SHP77 treated with DMSO at 0.1 percent for 48 hours (cell line): ENCODE data around the gene KL.

Source experiments
- DNase-seq: peaks from one replicate; lab custom pipeline; 2025; lab: John Stamatoyannopoulos, UW

The KL gene

DNA sequence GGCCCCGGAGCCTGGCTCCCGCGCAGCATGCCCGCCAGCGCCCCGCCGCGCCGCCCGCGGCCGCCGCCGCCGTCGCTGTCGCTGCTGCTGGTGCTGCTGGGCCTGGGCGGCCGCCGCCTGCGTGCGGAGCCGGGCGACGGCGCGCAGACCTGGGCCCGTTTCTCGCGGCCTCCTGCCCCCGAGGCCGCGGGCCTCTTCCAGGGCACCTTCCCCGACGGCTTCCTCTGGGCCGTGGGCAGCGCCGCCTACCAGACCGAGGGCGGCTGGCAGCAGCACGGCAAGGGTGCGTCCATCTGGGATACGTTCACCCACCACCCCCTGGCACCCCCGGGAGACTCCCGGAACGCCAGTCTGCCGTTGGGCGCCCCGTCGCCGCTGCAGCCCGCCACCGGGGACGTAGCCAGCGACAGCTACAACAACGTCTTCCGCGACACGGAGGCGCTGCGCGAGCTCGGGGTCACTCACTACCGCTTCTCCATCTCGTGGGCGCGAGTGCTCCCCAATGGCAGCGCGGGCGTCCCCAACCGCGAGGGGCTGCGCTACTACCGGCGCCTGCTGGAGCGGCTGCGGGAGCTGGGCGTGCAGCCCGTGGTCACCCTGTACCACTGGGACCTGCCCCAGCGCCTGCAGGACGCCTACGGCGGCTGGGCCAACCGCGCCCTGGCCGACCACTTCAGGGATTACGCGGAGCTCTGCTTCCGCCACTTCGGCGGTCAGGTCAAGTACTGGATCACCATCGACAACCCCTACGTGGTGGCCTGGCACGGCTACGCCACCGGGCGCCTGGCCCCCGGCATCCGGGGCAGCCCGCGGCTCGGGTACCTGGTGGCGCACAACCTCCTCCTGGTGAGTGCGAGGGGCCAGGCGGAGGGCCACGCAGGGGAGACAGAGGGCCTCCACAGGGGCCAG lies at the start of gene KL:
Gene KL, plus strand, starts transcription at position 10 of the 909 bp plus-strand sequence. Its CDS starts 18 bp downstream, at position 28.
- no peak for DNase-seq

DNA sequence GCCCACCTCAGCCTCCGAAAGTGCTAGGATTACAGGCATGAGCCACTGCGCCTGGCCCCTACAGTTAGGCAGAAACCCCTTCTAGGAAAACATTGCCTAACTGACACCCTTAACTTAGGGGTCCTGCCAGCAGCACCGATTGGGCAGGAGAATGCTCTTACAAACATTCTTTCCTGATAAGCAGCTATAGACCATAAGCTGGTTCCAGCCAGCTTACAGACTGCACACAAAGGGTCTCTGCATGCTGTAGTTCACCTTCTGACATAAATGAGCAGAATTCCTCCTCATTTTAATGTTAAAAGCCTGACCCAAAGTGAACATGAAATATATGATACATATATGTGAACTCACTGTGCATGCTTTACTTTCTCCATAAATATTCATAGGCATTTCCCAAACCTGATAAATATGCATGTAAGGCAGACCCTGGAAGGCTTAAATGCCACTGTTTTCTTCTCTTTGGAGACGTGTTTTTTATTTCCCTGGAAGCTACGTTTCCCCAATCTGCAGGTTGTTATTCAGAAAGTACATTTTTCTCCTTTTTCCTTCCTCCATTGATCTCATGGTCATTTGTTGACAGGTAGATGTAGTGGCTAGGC lies 48.5 kb upstream of the KL start:
- no peak for DNase-seq

GRCh38 chr13:32968316-32968715 lies 47.9 kb upstream of the KL start:
- no peak for DNase-seq

DNA sequence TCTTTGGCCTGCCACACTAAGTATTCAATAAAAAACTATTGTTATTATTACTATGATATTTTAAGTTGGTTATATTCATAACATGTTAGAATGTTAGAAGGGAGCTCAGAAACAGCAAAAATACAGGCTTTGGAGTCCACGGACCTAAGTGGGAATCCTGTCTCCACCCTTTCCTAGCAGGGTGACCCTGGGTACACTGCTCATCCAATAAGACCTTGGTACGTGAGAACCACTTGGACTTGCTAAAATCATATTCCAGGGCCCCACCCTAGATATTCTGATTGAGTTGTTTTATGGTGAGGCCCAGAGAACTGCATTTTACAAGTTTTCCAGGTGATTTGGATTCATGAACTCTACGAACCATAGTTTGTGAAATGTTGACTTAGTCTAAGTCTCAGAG lies 47.4 kb upstream of the KL start:
- no peak for DNase-seq

DNA sequence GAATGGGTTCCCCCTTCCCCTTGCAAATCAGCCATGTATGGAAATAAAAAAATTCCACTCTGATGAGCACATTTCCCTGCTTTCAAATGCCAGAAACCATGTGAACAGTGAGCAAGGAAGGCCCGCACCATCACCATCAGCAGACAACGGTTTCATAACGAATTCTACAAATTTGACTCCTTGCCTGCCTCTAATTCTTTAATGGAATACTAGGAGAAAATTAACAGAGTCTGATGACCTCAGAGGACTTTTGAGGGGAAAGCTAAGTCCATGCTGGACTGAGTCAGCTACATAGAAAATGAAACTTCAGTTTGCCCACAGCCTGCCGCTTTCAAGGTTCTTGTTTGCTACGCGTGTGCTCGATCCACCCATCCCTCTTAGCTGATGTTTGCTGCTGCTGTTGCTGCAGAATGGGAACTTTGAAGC lies 46.7 kb upstream of the KL start:
- DNase-seq, result no peak

GRCh38 chr13:32976056-32976805 lies 40.0 kb upstream of the KL start:
- DNase-seq, result peak; percentile 37

DNA sequence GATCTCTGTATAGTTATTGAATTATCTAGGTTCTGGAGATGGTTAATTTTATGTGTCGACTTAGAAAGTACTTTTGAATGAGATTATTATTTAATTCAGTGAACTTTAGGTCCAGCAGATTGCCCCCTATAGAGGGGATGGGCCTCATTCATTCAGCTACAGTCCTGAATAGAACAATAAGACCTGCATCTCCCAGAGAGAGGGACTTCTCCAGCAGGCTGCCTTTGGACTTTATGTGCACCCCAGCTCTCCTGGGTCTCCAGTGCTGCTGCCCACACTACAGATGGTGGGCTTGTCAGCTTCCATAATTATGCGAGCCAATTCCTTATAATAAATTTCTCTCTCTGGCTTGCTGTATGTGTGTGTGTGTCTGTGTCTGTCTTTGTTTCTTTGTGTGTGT lies 39.3 kb upstream of the KL start:
- no peak for DNase-seq

- DNase-seq, result no peak
Measured at GRCh38 chr13:32977321-32977720, 38.9 kb upstream of the KL start.

DNA sequence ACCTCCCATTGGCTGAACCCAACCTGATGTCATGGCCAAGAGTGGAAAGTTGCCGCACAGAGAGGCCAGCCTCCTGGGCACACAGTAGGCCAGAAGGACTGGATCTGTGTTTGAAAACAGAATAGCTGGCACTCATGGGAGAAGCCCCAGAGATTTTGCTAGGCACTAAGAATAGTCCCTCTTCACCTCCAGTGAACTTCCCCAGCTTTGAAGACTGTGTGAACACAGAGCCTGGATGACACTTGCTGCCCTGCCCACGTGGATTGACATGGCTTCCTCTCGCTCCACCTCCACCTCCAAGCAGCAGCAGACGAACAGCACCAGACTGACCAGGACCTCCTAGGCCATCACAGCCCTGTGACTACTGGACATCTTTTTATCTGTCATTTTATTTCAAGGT lies 37.9 kb upstream of the KL start:
- no peak for DNase-seq

GRCh38 chr13:32983058-32983457 lies 33.2 kb upstream of the KL start:
- DNase-seq, result no peak

- DNase-seq, result peak; percentile 87
Measured at GRCh38 chr13:32984857-32985626, 31.2 kb upstream of the KL start.

GRCh38 chr13:32986552-32986951 lies 29.7 kb upstream of the KL start:
- no peak for DNase-seq

- no peak for DNase-seq
Measured at GRCh38 chr13:32987462-32987861, 28.8 kb upstream of the KL start.

DNA sequence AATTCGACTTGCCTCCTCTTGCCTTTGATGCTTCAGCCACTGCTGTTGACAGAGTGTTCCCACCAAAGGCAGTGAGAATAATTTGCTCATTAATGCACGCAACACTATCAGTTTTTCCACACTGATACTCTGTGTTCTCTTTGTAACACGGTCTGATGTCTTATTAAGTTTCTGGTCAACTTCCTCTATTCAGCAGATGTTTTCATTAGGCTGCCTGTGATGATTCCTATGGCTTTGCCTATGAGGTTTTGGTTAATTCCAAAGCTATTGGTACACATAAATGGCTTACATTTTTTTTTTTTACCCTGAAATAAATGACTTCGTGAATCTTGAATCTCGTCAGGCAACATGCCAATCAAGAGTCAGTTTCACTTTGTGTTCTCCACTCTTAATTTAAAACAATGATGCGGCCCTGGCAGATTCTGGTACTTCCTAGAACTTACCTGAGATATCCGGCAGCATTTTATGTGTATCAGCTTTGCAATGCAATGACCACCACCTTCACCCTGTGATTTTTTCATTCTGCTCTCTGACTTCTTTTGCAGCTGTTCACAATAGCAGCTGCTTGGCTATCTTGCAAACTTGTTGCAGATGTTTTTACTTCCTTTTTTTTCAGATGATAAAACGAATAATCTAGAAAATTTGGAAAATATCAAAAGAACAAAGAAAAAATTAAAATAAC lies 27.5 kb upstream of the KL start:
- DNase-seq, result no peak

DNA sequence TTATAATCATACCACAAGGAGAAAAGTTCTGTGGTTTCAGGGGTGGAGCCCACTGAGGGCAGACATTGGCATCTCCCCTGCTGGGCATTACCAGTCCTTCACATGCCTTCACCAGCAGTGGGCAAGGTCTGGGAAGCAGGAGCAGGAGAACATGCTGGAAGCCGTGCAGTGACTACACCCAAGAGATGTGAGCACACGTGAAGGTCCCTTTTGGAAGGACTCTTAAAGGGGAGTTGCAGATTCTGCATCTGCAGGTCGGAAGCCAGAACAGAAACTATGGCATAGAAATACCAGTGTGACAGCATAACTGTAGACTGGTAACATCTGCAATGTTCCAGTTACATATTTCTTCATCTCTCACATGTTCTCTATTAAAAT lies 26.9 kb upstream of the KL start:
- no peak for DNase-seq

DNA sequence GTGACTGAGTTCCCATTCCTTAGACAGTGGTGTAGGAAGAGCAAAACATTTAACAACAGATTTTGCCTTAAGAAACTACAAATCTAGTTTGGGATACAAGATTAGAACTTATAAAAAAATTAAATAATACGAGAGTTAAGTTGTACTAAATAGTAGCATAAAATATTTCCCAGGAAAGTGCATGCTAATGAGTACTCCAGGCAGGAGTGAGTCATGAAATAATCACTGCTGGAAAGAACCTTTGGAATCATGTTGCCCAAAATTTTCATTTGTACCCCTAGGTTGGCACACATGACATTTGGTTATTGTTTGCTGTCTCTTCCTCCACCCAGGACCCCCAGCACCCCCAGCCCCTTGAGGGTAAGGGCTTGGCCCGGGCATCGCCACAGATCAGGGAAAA lies 26.3 kb upstream of the KL start:
- DNase-seq, result no peak

DNA sequence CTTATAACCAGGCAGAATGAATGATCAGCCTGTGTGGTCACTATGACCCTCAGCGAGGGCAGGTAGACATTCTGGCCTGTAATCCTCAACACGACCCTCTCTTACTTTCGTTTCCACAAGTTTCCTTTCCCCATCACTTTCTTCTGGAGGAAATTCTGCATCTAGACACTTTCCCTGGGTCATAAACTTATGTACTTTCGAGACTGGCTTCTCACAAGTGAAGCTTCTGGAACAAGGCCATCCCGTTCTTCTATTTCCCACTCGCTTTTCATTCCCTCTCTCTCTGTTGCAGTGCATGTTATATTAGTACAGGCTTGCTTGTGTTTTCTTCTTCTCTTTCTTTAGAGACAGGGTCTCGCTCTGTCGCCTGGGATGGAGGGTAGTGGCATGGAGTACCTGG lies 23.1 kb upstream of the KL start:
- DNase-seq, result no peak

DNA sequence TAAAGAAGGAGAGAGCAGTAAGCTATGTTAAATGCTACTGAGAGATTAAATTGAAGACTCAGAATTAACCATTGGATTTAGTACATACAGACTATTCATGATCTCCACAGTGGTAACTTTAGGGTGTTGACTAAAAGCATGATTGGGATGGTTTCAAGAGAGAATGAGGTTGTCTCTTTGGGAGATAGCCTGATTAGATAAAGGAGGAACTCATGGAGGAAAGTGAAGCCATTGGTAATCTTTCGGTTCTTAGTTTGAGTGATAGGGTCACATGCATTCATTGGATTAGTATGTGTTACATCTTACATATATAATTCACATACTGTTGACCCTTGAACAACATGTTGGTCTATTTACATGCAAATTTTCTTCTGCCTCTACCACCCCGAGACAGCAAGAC lies 18.8 kb upstream of the KL start:
- no peak for DNase-seq

GRCh38 chr13:32998966-32999365 lies 17.3 kb upstream of the KL start:
- DNase-seq, result no peak

GRCh38 chr13:33000365-33000764 lies 15.9 kb upstream of the KL start:
- no peak for DNase-seq

DNA sequence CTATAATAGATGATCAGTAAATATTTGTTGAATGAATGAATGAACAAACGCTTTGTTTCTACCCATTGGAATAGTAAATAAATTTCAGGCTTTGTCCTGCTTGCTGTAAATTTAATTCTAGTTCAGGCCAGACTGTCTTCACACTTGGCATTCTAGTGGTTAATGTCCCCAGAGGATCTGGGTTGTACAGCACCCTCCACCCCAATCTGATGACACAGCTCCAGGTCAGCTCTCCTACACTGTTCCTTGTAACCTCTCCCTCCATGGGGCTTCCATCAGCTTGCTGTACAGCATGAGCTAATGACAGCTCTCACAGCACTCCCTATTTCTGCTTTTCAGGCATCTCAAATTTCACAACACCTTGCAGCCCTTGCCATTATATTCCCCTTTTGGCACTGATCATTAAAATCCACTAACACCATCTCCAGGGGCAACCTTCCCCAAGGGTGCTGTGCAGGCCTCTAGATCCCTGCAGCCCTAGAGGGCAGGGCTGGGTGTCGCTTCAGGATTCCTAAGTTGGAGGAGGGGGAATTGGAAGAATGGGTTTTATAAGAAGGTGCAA lies 12.7 kb upstream of the KL start:
- DNase-seq, result no peak
